ENCODE results near the gene KCNH1. TPM values are rescaled to one million over a fixed set of nuclear protein-coding genes. Genes with fewer than 3 reads are reported as not detected.

Gene KCNH1
- total RNA-seq, 1 experiment from 2014 or later, result 0.17 TPM

- ATAC-seq (no peak), DNase-seq (ENCODE audit: low spot score) (no peak)
- H3K4me3 Mint-ChIP-seq, result no peak overlapping the region
- peaks cover 16% of the 10 kb centered on the region for H3K4me1 Mint-ChIP-seq
- no peaks in the 10 kb centered on the region for H3K27me3 Mint-ChIP-seq (ENCODE audit: low read depth)
- H3K9me3 Mint-ChIP-seq, result no peaks in the 10 kb centered on the region
- CTCF ChIA-PET, result no interaction called here
- H3K27ac Mint-ChIP-seq, result no peak overlapping the region
- POLR2A ChIA-PET, result no interaction called here
- H3K36me3 Mint-ChIP-seq, result no peaks in the 10 kb centered on the region
- no peak for TF ChIP-seq FOXK1 (CRISPR knock-in tag; IDR thresholded peaks at IDR 0.05)
- no peak for TF ChIP-seq ATF1 (CRISPR knock-in tag; IDR thresholded peaks at IDR 0.05)
- TF ChIP-seq ZNF512 (CRISPR knock-in tag; IDR thresholded peaks at IDR 0.05; ENCODE audit: borderline replicate concordance), result no peak
- TF ChIP-seq NFE2L1 (CRISPR knock-in tag; IDR thresholded peaks at IDR 0.05), result no peak
- TF ChIP-seq MAX (CRISPR knock-in tag; IDR thresholded peaks at IDR 0.05), result no peak
- no peak for TF ChIP-seq USF1 (CRISPR knock-in tag; IDR thresholded peaks at IDR 0.05)
- no peak for TF ChIP-seq SMAD4 (CRISPR knock-in tag; IDR thresholded peaks at IDR 0.05)
- TF ChIP-seq FOXJ3 (CRISPR knock-in tag; IDR thresholded peaks at IDR 0.05; ENCODE audit: borderline replicate concordance), result no peak
These were observed 402.4 kb downstream of the KCNH1 start for GRCh38 chr1:210731597-210731996.

DNA sequence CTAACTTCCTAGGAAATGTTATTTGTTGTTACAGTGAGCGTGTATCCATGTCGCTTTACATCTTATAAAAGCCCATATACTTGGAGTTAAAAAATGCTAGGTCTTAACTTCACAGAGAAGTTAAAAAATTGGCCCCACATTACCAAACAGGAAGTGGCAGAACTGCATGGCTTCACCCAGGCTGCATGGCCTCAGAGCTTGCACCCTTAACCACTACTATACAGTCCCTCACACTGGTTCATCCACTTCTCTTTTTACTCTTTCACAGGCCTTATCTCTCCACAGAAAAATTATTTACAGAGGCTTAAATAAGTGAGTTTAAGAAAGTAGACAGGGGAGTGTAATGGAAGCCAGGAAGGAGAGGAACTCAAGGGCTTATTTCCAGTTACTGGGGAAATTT lies 402.8 kb downstream of the KCNH1 start:
- no peak overlapping the region for H3K4me3 Mint-ChIP-seq
- DNase-seq (ENCODE audit: low spot score) (no peak), ATAC-seq (no peak)
- no peaks in the 10 kb centered on the region for H3K36me3 Mint-ChIP-seq
- POLR2A ChIA-PET, result no interaction called here
- no peaks in the 10 kb centered on the region for H3K9me3 Mint-ChIP-seq
- H3K27ac Mint-ChIP-seq, result no peak overlapping the region
- peaks cover 13% of the 10 kb centered on the region for H3K4me1 Mint-ChIP-seq
- CTCF ChIA-PET, result no interaction called here
- no peaks in the 10 kb centered on the region for H3K27me3 Mint-ChIP-seq (ENCODE audit: low read depth)
- TF ChIP-seq, protein P1, sequence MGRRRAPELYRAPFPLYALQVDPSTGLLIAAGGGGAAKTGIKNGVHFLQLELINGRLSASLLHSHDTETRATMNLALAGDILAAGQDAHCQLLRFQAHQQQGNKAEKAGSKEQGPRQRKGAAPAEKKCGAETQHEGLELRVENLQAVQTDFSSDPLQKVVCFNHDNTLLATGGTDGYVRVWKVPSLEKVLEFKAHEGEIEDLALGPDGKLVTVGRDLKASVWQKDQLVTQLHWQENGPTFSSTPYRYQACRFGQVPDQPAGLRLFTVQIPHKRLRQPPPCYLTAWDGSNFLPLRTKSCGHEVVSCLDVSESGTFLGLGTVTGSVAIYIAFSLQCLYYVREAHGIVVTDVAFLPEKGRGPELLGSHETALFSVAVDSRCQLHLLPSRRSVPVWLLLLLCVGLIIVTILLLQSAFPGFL (CRISPR knock-in tag; IDR thresholded peaks at IDR 0.05; ENCODE audit: borderline replicate concordance), result no peak
- TF ChIP-seq, protein P2, sequence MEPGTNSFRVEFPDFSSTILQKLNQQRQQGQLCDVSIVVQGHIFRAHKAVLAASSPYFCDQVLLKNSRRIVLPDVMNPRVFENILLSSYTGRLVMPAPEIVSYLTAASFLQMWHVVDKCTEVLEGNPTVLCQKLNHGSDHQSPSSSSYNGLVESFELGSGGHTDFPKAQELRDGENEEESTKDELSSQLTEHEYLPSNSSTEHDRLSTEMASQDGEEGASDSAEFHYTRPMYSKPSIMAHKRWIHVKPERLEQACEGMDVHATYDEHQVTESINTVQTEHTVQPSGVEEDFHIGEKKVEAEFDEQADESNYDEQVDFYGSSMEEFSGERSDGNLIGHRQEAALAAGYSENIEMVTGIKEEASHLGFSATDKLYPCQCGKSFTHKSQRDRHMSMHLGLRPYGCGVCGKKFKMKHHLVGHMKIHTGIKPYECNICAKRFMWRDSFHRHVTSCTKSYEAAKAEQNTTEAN (CRISPR knock-in tag; IDR thresholded peaks at IDR 0.05), result no peak
- TF ChIP-seq PRRX2 (CRISPR knock-in tag; IDR thresholded peaks at IDR 0.05) (no peak), ZNF423 (CRISPR knock-in tag; IDR thresholded peaks at IDR 0.05) (no peak), MLX (CRISPR knock-in tag; IDR thresholded peaks at IDR 0.05) (no peak), USF2 (CRISPR knock-in tag; IDR thresholded peaks at IDR 0.05) (no peak), ZNF138 (CRISPR knock-in tag; conservative IDR thresholded peaks at IDR 0.05) (no peak)
- TF ChIP-seq, protein P3, sequence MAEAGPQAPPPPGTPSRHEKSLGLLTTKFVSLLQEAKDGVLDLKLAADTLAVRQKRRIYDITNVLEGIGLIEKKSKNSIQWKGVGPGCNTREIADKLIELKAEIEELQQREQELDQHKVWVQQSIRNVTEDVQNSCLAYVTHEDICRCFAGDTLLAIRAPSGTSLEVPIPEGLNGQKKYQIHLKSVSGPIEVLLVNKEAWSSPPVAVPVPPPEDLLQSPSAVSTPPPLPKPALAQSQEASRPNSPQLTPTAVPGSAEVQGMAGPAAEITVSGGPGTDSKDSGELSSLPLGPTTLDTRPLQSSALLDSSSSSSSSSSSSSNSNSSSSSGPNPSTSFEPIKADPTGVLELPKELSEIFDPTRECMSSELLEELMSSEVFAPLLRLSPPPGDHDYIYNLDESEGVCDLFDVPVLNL (CRISPR knock-in tag; IDR thresholded peaks at IDR 0.05; ENCODE audit: borderline replicate concordance, low read depth), result no peak
- TF ChIP-seq, protein P4, sequence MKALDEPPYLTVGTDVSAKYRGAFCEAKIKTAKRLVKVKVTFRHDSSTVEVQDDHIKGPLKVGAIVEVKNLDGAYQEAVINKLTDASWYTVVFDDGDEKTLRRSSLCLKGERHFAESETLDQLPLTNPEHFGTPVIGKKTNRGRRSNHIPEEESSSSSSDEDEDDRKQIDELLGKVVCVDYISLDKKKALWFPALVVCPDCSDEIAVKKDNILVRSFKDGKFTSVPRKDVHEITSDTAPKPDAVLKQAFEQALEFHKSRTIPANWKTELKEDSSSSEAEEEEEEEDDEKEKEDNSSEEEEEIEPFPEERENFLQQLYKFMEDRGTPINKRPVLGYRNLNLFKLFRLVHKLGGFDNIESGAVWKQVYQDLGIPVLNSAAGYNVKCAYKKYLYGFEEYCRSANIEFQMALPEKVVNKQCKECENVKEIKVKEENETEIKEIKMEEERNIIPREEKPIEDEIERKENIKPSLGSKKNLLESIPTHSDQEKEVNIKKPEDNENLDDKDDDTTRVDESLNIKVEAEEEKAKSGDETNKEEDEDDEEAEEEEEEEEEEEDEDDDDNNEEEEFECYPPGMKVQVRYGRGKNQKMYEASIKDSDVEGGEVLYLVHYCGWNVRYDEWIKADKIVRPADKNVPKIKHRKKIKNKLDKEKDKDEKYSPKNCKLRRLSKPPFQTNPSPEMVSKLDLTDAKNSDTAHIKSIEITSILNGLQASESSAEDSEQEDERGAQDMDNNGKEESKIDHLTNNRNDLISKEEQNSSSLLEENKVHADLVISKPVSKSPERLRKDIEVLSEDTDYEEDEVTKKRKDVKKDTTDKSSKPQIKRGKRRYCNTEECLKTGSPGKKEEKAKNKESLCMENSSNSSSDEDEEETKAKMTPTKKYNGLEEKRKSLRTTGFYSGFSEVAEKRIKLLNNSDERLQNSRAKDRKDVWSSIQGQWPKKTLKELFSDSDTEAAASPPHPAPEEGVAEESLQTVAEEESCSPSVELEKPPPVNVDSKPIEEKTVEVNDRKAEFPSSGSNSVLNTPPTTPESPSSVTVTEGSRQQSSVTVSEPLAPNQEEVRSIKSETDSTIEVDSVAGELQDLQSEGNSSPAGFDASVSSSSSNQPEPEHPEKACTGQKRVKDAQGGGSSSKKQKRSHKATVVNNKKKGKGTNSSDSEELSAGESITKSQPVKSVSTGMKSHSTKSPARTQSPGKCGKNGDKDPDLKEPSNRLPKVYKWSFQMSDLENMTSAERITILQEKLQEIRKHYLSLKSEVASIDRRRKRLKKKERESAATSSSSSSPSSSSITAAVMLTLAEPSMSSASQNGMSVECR (CRISPR knock-in tag; IDR thresholded peaks at IDR 0.05; ENCODE audit: borderline replicate concordance), result no peak
- TF ChIP-seq, protein P5, sequence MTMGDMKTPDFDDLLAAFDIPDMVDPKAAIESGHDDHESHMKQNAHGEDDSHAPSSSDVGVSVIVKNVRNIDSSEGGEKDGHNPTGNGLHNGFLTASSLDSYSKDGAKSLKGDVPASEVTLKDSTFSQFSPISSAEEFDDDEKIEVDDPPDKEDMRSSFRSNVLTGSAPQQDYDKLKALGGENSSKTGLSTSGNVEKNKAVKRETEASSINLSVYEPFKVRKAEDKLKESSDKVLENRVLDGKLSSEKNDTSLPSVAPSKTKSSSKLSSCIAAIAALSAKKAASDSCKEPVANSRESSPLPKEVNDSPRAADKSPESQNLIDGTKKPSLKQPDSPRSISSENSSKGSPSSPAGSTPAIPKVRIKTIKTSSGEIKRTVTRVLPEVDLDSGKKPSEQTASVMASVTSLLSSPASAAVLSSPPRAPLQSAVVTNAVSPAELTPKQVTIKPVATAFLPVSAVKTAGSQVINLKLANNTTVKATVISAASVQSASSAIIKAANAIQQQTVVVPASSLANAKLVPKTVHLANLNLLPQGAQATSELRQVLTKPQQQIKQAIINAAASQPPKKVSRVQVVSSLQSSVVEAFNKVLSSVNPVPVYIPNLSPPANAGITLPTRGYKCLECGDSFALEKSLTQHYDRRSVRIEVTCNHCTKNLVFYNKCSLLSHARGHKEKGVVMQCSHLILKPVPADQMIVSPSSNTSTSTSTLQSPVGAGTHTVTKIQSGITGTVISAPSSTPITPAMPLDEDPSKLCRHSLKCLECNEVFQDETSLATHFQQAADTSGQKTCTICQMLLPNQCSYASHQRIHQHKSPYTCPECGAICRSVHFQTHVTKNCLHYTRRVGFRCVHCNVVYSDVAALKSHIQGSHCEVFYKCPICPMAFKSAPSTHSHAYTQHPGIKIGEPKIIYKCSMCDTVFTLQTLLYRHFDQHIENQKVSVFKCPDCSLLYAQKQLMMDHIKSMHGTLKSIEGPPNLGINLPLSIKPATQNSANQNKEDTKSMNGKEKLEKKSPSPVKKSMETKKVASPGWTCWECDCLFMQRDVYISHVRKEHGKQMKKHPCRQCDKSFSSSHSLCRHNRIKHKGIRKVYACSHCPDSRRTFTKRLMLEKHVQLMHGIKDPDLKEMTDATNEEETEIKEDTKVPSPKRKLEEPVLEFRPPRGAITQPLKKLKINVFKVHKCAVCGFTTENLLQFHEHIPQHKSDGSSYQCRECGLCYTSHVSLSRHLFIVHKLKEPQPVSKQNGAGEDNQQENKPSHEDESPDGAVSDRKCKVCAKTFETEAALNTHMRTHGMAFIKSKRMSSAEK (CRISPR knock-in tag; IDR thresholded peaks at IDR 0.05; ENCODE audit: borderline replicate concordance), result no peak
